Measurements from ENCODE around the gene DCTN4. TPM values are rescaled to one million over a fixed set of nuclear protein-coding genes. Genes with fewer than 3 reads are reported as not detected.

The DCTN4 gene
- total and polyA plus RNA-seq, 2 of the 4 experiments (the other 2 are of a cell fraction): 28.1 to 50.2 TPM

- DNase-seq (no peak), ATAC-seq (ENCODE audit: low read depth) (no peak)
- Histone ChIP-seq H4K5ac (ENCODE audit: low read depth, low read length) (peak overlapping the region; percentile 57; the same call in 1 of the 2 replicates), H4K91ac (ENCODE audit: insufficient read depth, low read depth, low read length) (peak overlapping the region; percentile 85), H3K9me1 (ENCODE audit: insufficient read depth, low read length) (peaks cover 15% of the 10 kb centered on the region), H3K4me1 (ENCODE audit: control insufficient read depth, insufficient read depth, low read length) (peaks cover 16% of the 10 kb centered on the region), H3K14ac (replicated peaks; ENCODE audit: low read depth, low read length) (peak overlapping the region; percentile 89), H3K27me3 (ENCODE audit: control insufficient read depth, insufficient read depth, low read length) (no peaks in the 10 kb centered on the region), H4K8ac (ENCODE audit: low read depth in 2 of 2, low read length in 2 of 2) (peak overlapping the region; percentile 70 to 81; a peak in 3 of 4 replicates), H2AK5ac (ENCODE audit: low read depth, low read length) (peak overlapping the region; percentile 46), H3K79me1 (ENCODE audit: low read depth in 1 of 2, low read length in 2 of 2) (peaks cover 7 to 46% of the 10 kb centered on the region in 2 experiments), H2AK9ac (replicated peaks; ENCODE audit: low read depth, low read length, poor library complexity) (no peak overlapping the region), H2BK120ac (ENCODE audit: low read depth, low read length) (peak overlapping the region; percentile 79), H2AFZ (replicated peaks; ENCODE audit: low read length, poor library complexity) (no peak overlapping the region), H2BK15ac (ENCODE audit: low read depth, low read length) (peak overlapping the region; percentile 94; the same call in 2 of the 3 replicates), H3K23ac (ENCODE audit: low read depth, low read length) (peak overlapping the region; percentile 39), H3K36me3 (ENCODE audit: control insufficient read depth, insufficient read depth, low read length) (no peaks in the 10 kb centered on the region), H3K4me3 (ENCODE audit: insufficient read depth, low read depth, low read length) (no peak overlapping the region), H2BK20ac (ENCODE audit: low read depth, low read length) (peak overlapping the region; percentile 77), H3K9me3 (ENCODE audit: control insufficient read depth, insufficient read depth, low read length) (no peaks in the 10 kb centered on the region), H2BK5ac (ENCODE audit: low read depth, low read length, poor library complexity, severe bottlenecking) (peak overlapping the region; percentile 95), H3K9ac (ENCODE audit: low read depth, low read length) (no peak overlapping the region), H3K27ac (ENCODE audit: insufficient read depth, low read length) (peak overlapping the region; percentile 66), H3K4ac (ENCODE audit: low read depth, low read length) (peak overlapping the region; percentile 88), H3K56ac (ENCODE audit: extremely low read depth, insufficient read depth, low read length) (no peak overlapping the region), H3K4me2 (ENCODE audit: low read depth, low read length) (peak overlapping the region; percentile 50), H4K20me1 (ENCODE audit: insufficient read depth, low read length) (peaks cover 5% of the 10 kb centered on the region), H3K18ac (ENCODE audit: low read depth, low read length) (peak overlapping the region; percentile 42; the same call in 1 of the 2 replicates)
- dilution Hi-C loops (cut with HindIII; ENCODE audit: low sequenced_read_pairs, unreplicated experiment): no loop called here
- ChIA-PET CTCF (interaction anchor here (4.1 kb wide), 1 partner anchor 12 kb away, joined by 24 read pairs; no protein-coding TSS in a partner anchor), POLR2A (ENCODE audit: unreplicated experiment) (interaction anchor here (1.2 kb wide), 1 partner anchor 10 kb away, joined by 4 read pairs; the partner anchor contains the start of gene SMIM3)
- TF ChIP-seq BHLHE40 (IDR thresholded peaks at IDR 0.05; ENCODE audit: low read depth, low read length) (no peak), MAZ (IDR thresholded peaks at IDR 0.05; ENCODE audit: borderline replicate concordance, low read depth, low read length) (no peak), NFE2L2 (IDR thresholded peaks at IDR 0.05; ENCODE audit: low read depth, low read length) (no peak), ELK1 (IDR thresholded peaks at IDR 0.05; ENCODE audit: borderline replicate concordance, low read depth, low read length) (no peak), RCOR1 (IDR thresholded peaks at IDR 0.05; ENCODE audit: insufficient replicate concordance, low read length) (no peak), RFX5 (IDR thresholded peaks at IDR 0.05; ENCODE audit: low read depth, low read length) (no peak), CHD1 (IDR thresholded peaks at IDR 0.05; ENCODE audit: low read depth, low read length) (no peak), USF2 (IDR thresholded peaks at IDR 0.05; ENCODE audit: low read depth, low read length) (no peak), FOS (IDR thresholded peaks at IDR 0.05; ENCODE audit: low read depth, low read length) (no peak), SMC3 (IDR thresholded peaks at IDR 0.05; ENCODE audit: low read depth, low read length) (no peak), RAD21 (IDR thresholded peaks at IDR 0.05; ENCODE audit: low read length) (no peak)
- BruUV-seq (replicated peaks): no TSS peak
- intact Hi-C loops (cut with micrococcal nuclease): no loop called here
- in situ Hi-C loops (cut with MboI; ENCODE audit: low sequenced_read_pairs): no loop called here
Observed at GRCh38 chr5:150788977-150789376, 30.2 kb upstream of the DCTN4 start.

All from IMR-90 (cell line).